Spleen (tissue), 11 donors: ENCODE results near the gene DAPK2. TPM values are rescaled to one million over a fixed set of nuclear protein-coding genes. Genes with fewer than 3 reads are reported as not detected.

Experiments
- DNase-seq: peaks from one replicate; pipeline ENCODE4 v3.0.0-alpha.2; 2020
- H3K27ac ChIP-seq, 8 donors: fragments of 200-600 bp; sonication (generic) in 7 of 8; 1 replicate in 4 of 8; 2 replicates in 4 of 8; pipeline versions ENCODE4 v1.5.0 to v1.8.0; 2016 to 2021; ENCODE audit warnings: inconsistent platforms in 4 of 8, mild to moderate bottlenecking in 4 of 8, moderate library complexity in 1 of 8
- H3K27me3 ChIP-seq, 7 donors: fragments of 200-600 bp; sonication (generic) in 6 of 7; replicated peaks in 1 of 7; 1 replicate in 4 of 7; 2 replicates in 3 of 7; pipeline versions ENCODE4 v1.5.0 to v1.8.0; 2016 to 2021; ENCODE audit warnings: inconsistent platforms in 3 of 7, mild to moderate bottlenecking in 1 of 7
- H3K36me3 ChIP-seq, 6 donors: fragments of 200-600 bp; sonication (generic) in 5 of 6; 1 replicate in 4 of 6; 2 replicates in 2 of 6; pipeline versions ENCODE4 v1.5.0 to v1.8.0; 2016 to 2021; ENCODE audit warnings: inconsistent platforms in 2 of 6
- H3K4me1 ChIP-seq, 6 donors: fragments of 200-600 bp; sonication (generic) in 5 of 6; 1 replicate in 3 of 6; 2 replicates in 3 of 6; pipeline versions ENCODE4 v1.5.0 to v1.8.0; 2016 to 2021; ENCODE audit warnings: inconsistent platforms in 3 of 6
- H3K4me3 ChIP-seq, 8 donors: fragments of 200-600 bp; sonication (generic) in 7 of 8; 1 replicate in 4 of 8; 2 replicates in 4 of 8; pipeline versions ENCODE4 v1.5.0 to v1.8.0; 2016 to 2021; ENCODE audit warnings: inconsistent platforms in 4 of 8, mild to moderate bottlenecking in 4 of 8, moderate library complexity in 2 of 8
- H3K9me3 ChIP-seq, 8 donors: fragments of 200-600 bp; sonication (generic) in 7 of 8; 1 replicate in 4 of 8; 2 replicates in 4 of 8; pipeline versions ENCODE4 v1.5.0 to v1.8.0; 2016 to 2021; ENCODE audit warnings: inconsistent platforms in 4 of 8
- CTCF ChIP-seq, 11 experiments: fragments of 200-600 bp in 7 of 11; fragments of 450-650 bp in 4 of 11; sonication (generic) in 4 of 11; IDR thresholded peaks in 8 of 11; conservative IDR thresholded peaks in 3 of 11; 1 replicate in 7 of 11; 2 replicates in 4 of 11; pipeline versions ENCODE4 v1.4.0 to v1.8.0; 2016 to 2021; ENCODE audit warnings: antibody characterized with exemption in 11 of 11, inconsistent platforms in 4 of 11, mild to moderate bottlenecking in 1 of 11
- POLR2A ChIP-seq, 3 donors: fragments of 450-650 bp; IDR thresholded peaks; one replicate each; pipeline ENCODE4 v1.5.1; 2017; ENCODE audit warnings: antibody characterized with exemption in 3 of 3, mild to moderate bottlenecking in 1 of 3
- POLR2AphosphoS5 ChIP-seq, 3 donors: sonication (generic); formaldehyde crosslinking; IDR thresholded peaks; one replicate each; pipeline ENCODE4 v1.5.1; 2017; ENCODE audit warnings: antibody characterized with exemption in 3 of 3
- WGBS, 5 donors: extraction: QIAGEN DNeasy Blood & Tissue Kit in 3 of 5; methylation state at CpG; one replicate each; pipeline versions ENCODE4 v1.1.5 to v1.1.7; 2013 to 2018; 5-methylcytosine and 5-hydroxymethylcytosine counted together
- intact Hi-C: fragments of 100-400 bp; cut with DNase I; formaldehyde crosslinking; loops from one replicate; pipeline ENCODE4 v1.15.0; 2023; ENCODE audit warnings: low total_unique reads
- polyA plus RNA-seq, 3 donors: library from polyadenylated mRNA; stranded (reverse); fragments of 200-250 nt; gene quantifications; one replicate each; pipeline ENCODE4 v1.2.1, GENCODE V29; 2013
- total RNA-seq, 7 donors: library from RNA; depleted of rRNA in 3 of 7; stranded (reverse); fragments of >200 nt in 3 of 7; fragmentation: NEBNext Ultra II Directional in 4 of 7; extraction: Animal tissue kit (Norgen Biotek cat#: 25700) in 4 of 7; gene quantifications; one replicate each; pipeline versions ENCODE4 v1.1.0 to v1.2.1, GENCODE V29; 2016 to 2021
- donor health status: healthy with polysubstance abuse.
- donor health status: DM: no; HTN: no; CAD: no; lungs with moderate emphysema.
- donor health status: DM: no; HTN: no; CAD: no.
- donor health status: Bipolar disorder and iron deficiency.
- donor health status: healthy.
- donor health status: DM: no; HTN: no; CAD: no.
- donor health status: DM: yes; HTN: yes; CAD: no.

The DAPK2 gene
- total and polyA plus RNA-seq, 10 donors, result 4.9 to 38.3 (median 15.5) TPM

DNA sequence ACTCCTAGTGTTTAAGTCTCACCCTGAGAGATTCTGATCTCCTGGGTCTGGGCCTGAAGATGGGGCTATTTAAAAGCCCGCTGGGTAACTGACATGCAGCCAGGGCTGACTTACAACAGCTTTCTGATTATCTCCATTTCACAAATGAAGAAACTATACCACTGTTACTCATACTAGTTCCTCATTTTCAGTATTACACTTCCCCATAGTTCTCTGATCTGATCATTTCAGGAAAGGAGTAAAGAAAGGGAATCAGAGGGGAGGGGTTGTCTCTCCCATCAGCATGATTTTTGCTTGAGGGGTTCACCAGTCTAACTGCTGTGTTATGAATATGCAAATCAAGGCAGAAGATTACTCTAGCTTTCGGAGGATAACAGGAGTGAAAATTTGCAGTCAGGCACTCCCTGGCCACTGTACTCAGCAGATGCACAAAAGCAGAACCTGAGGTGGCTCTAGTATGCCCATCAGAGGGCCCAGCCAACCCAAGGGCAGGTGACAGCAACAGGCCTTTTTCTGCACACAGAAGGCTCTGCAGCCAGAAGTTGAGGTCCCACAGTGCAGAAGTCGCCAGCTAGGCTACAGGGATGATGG is 59.4 kb downstream of the DAPK2 start:
- peak overlapping the region; percentile 35 to 92 (median 84) for H3K27ac ChIP-seq
- H3K4me1 ChIP-seq, result peaks cover 37 to 94% (median 64%) of the 10 kb centered on the region in 6 donors
- DNase-seq, result peak; percentile 87
- no peak for TF ChIP-seq POLR2A (IDR thresholded peaks at IDR 0.05)
- TF ChIP-seq POLR2AphosphoS5 (IDR thresholded peaks at IDR 0.05), result peak in 1 of 3 donors; percentile 8
- no peak for TF ChIP-seq CTCF (IDR thresholded peaks at IDR 0.05 in 8 of 11, conservative IDR thresholded peaks at IDR 0.05 in 3 of 11)
- H3K27me3 ChIP-seq, result no peaks in the 10 kb centered on the region
- H3K9me3 ChIP-seq, result no peaks in the 10 kb centered on the region
- H3K4me3 ChIP-seq, result peak overlapping the region in 1 of 8 donors; percentile 4
- 21 to 47% (median 42%) methylated on average over 3 of the region's 3 CpGs for WGBS, 5 donors
- H3K36me3 ChIP-seq, result peaks cover 0 to 11% (median 0%) of the 10 kb centered on the region in 6 donors
- intact Hi-C loops, result no loop called here

- TF ChIP-seq CTCF (IDR thresholded peaks at IDR 0.05 in 8 of 11, conservative IDR thresholded peaks at IDR 0.05 in 3 of 11) (no peak), POLR2AphosphoS5 (IDR thresholded peaks at IDR 0.05) (no peak), POLR2A (IDR thresholded peaks at IDR 0.05) (no peak)
- intact Hi-C loops, result no loop called here
- peak overlapping the region in 1 of 8 donors; percentile 35 for H3K4me3 ChIP-seq
- peaks cover 0 to 11% (median 0%) of the 10 kb centered on the region in 6 donors for H3K36me3 ChIP-seq
- H3K9me3 ChIP-seq, result no peaks in the 10 kb centered on the region
- peak overlapping the region; percentile 35 to 92 (median 84) for H3K27ac ChIP-seq
- no peaks in the 10 kb centered on the region for H3K27me3 ChIP-seq
- 67 to 84% (median 75%) methylated on average over 6 of the region's 6 CpGs for WGBS, 5 donors
- H3K4me1 ChIP-seq, result peaks cover 31 to 88% (median 58%) of the 10 kb centered on the region in 6 donors
- DNase-seq, result peak; percentile 39
These were observed 60.1 kb downstream of the DAPK2 start for GRCh38 chr15:63986185-63986680.

DNA sequence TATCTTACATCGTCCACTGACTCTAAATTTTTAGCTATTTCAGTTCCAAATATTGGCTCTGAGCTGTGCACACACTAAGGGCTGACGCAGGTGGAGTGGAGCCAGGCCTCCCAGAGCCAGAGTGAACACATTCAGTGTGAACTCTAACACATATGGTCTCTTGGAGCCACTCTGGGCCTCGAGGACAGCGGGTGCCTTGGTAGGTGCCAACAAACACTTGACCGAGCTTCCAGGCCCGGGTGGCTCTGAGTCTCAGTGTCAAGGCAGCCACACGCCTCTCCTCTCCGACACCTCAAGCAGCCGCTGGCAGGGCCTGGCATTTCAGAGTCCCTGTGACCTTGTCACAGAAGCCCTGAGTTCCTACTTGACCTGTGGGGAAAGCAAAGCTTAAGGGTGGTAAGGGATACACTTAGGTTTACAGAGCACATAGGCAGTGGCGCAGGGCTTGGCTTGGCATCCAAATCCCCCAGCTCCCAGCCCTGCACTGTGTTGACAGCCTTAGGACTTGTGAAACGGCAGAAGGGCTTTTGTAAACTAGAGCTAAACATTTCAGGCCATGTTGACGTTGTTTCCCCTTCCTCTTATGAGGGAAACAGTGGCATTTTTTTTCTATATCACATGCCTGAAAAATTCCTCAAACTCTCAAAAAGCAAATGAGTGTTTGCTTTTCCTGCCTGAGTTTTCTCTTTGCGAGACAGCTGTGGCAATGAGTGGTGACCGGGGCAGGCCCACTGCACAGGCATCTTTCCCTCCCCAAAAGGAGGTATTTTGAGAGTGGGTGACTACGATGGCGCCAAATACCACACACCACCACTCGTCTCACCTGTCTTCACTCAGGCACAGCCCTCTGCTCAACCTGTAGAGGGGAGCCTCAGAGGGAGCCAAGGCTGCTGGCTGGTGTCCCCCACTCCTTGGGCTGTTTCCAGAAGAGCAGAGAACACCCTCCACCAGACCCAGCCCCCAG is 60.8 kb downstream of the DAPK2 start:
- no peaks in the 10 kb centered on the region for H3K9me3 ChIP-seq
- intact Hi-C loops, result no loop called here
- H3K4me1 ChIP-seq, result peaks cover 24 to 81% (median 50%) of the 10 kb centered on the region in 6 donors
- peak; percentile 79 for DNase-seq
- no peak for TF ChIP-seq CTCF (IDR thresholded peaks at IDR 0.05 in 8 of 11, conservative IDR thresholded peaks at IDR 0.05 in 3 of 11)
- peak in 2 of 3 donors; percentile 15 to 60 for TF ChIP-seq POLR2AphosphoS5 (IDR thresholded peaks at IDR 0.05)
- H3K4me3 ChIP-seq, result peak overlapping the region in 1 of 8 donors; percentile 35
- WGBS, 5 donors, result 53 to 67% (median 63%) methylated on average over 11 to 17 of the region's 17 CpGs
- H3K27ac ChIP-seq, result peak overlapping the region; percentile 53 to 92 (median 84)
- no peaks in the 10 kb centered on the region for H3K27me3 ChIP-seq
- H3K36me3 ChIP-seq, result peaks cover 0 to 17% (median 0%) of the 10 kb centered on the region in 6 donors
